Measurements from ENCODE around the gene FAM72A. TPM values are rescaled to one million over a fixed set of nuclear protein-coding genes. Genes with fewer than 3 reads are reported as not detected.
"Not testable (repeated sequence)": the region's sequence is repeated elsewhere in the genome, so short reads cannot be mapped to it uniquely, and the experiment has no call there.

Gene FAM72A
- total RNA-seq, 1 donor from 2014 or later = 4.2 TPM

DNA sequence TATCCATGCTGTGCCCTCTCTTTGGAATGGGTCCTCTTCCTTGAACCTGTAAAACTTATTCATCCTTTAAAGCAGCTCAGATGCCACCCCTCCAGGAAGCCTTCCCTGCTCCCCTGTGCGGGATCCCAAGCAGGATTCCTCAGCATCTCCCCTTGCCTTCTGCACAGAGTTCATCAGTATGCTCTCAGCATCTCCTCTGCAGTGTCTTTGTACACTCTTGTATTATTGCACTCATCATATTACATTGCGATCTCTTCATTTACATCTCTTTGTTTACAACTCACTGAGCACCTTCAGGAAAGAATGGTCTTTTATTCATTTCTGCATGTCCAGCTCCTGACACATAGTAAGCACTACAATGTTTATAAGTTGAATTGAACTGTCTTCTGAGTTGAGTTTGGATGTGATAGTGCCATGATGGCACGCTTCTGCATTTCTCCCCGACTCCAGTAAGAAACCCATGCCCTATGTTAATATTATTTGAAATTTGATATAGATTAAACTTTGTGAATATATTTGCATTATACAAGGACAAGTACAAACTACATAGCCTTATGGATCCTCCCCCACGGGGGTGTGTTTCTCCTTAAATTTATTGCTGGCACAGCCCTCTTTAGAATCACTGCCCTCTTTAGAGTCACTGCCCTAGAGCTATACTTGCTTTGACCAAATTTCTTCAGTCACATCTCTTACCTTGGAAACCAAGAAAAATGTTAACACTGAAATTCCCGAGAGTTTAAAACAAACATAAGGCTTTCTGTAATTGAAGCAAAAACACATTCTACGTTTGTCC, 13.2 kb upstream of the FAM72A start:
- not testable (repeated sequence) for ATAC-seq

DNA sequence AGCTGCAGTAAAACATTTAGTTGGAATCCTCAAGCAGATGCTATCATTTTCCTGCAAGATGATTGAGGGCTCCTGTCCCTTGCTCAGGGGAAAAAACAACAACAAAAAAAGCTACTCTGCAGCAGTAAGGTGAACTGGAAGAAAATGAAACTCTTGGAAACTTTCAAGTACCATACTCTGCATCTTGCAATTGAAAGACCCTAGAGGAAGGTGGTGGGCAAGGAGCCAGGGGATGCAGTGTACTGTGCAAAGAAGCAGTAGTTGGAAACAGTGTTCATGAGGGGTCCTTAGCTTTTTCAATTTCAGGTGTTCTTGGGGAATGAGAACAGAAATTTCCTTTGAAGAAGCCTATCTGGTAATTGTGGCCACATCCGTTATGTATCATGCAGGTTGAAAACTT, 8.2 kb upstream of the FAM72A start:
- ATAC-seq = not testable (repeated sequence)

GRCh38 chr1:206205569-206205968, 2.9 kb upstream of the FAM72A start:
- not testable (repeated sequence) for ATAC-seq

DNA sequence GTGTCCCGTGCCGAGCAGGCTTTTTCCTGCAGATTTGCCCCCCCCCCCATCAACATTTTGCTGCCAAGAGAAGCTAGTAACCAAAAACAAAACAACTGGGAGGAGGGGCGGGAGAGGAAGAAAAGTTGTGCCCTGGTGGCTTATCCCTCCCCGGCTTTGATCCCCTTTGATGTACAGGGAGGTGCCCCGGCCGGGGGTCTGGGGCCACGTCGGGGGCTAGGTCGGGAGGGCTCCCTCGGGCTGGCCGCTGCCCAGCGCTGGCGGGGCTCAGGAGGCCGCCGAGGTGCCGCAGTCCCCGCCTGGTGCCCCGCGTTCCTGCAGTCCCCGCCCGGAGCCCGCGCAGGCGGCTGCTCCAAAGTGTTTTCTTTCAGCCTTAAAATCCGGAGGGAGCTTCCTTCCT, 2.2 kb upstream of the FAM72A start:
- not testable (repeated sequence) for ATAC-seq

- not testable (repeated sequence) for ATAC-seq
These were observed 1.5 kb upstream of the FAM72A start for GRCh38 chr1:206204159-206204511.

- ATAC-seq = peak; percentile 50
These were observed 922 bp upstream of the FAM72A start, which contains the start of gene SRGAP2 for GRCh38 chr1:206203364-206204158. SRGAP2 (plus strand) TSS chr1:206203541; CDS start chr1:206205971, 2,430 bp downstream.

DNA sequence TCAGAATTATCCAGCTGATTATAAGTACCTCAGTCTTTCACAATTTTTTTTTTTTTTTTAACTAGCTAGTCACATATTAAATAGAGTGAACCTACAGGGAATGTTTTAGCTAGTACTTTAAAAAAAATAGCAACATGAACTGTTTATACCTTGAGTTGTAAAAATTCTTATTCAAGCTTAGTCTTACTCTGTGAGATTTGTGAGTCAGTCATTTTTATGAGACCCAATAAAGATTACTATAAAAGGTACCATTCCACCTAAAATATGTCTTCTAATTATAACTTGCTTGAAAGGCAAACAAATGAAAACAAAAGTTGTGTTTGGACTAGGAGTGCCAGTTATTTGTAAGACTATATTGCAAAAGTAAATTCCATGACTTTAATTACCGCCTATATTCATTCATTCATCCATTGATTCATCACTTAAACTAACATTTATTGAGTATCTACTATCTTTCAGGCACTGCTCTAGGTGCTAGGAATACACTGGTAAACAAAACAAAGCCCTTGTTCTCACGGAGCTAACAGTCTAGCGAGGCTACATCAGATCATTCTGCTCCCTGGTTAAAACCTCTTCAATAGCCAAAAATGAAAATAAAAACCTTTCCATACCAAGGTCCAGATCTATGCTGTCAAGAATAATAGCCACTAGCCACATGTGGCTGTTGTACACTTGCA, 5.8 kb downstream of the FAM72A start:
- ATAC-seq = not testable (repeated sequence)

- ATAC-seq = not testable (repeated sequence)
These were observed 7.5 kb downstream of the FAM72A start for GRCh38 chr1:206195182-206195581.

DNA sequence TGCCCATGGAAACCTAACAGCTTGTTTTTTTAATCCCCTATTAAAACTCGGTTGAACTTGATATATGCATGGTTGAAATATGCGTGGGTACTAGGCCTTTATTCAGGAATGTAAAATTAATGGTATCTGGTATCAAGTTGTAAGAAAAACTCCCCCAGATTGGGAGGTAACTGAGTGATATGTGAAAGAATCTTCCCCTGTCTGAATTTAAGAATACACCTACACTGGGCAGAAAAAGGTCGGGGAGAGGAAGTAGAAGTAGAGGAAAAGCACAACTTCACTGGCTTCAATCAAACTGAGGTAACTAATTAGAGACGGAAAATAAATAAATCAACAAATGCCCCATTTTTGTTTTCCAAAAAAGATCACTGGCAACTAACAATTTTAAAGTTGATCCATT, 15.8 kb downstream of the FAM72A start:
- ATAC-seq = not testable (repeated sequence)

DNA sequence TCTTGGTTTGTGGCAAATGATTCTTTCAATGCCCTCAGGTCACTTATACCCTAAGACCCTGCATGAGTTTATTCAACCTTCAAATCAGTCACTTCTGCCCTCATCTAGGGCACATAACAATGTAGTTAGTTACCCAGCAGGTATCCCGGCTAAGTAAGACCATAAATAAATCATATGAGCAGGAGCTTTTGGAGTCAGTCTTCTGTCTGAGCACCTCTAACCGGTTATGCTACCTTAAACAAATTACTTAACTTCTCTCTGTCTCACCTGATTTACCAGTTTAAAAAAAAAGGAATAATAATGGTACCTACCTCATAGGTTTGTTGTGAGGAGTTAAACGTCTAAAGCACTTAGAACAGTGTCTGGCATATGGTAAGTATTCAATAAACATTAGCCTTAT, 16.9 kb downstream of the FAM72A start:
- ATAC-seq = peak; percentile 91

- ATAC-seq = peak; percentile 86
These were observed 18.9 kb downstream of the FAM72A start for GRCh38 chr1:206183788-206184187.

GRCh38 chr1:206182368-206183317, 20.0 kb downstream of the FAM72A start:
- peak; percentile 60 for ATAC-seq

GRCh38 chr1:206179666-206180065, 23.0 kb downstream of the FAM72A start:
- not testable (repeated sequence) for ATAC-seq

DNA sequence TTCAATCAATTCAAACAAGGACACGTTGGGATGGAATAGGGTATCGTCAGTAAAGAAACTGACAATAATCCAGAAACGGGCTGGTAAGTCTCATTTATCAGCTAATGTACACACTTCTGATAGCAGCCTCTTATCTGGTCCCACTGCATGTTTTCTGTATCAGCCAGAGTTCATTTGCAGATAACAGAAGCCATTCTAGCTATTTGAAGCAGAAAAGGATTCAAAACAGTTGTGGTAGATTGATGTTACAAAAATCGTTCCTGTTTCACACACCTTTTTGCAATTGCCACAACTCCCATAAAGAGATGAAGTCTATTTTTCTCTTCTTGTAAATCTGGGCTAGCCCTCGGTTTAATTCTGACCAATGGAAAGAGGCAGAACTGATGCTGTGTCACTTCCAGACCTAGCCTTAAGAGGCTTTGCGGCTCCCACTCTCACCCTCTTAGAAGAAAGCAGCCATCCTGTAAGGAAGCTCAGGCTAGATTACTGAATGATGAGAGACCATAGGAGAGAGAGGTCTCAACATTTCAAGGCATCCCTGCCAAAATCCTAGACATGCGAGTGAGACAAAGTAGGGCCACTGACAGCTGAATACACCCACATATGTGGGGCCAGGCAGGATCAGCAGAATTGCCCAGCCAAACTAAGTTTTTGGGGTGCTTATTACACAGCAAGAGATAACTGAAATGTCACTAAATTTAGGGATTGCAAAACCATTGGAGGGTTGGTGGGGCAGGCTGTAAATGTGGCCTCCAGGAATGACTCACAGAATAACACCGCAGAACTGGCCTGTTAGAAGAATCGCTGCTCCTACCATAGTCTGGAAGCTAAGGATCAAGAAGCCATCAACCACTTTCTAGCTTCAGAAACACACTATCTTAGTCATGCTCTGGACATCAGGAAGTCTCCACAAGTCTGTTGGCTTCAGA, 24.3 kb downstream of the FAM72A start:
- not testable (repeated sequence) for ATAC-seq

- ATAC-seq = peak; percentile 94
These were observed 26.5 kb downstream of the FAM72A start for GRCh38 chr1:206176114-206176502.

- peak; percentile 78 for ATAC-seq
These were observed 27.1 kb downstream of the FAM72A start for GRCh38 chr1:206175459-206176113.

- not testable (repeated sequence) for ATAC-seq
These were observed 28.3 kb downstream of the FAM72A start for GRCh38 chr1:206174182-206174868.

- ATAC-seq = not testable (repeated sequence)
These were observed 29.4 kb downstream of the FAM72A start for GRCh38 chr1:206173110-206173719.

DNA sequence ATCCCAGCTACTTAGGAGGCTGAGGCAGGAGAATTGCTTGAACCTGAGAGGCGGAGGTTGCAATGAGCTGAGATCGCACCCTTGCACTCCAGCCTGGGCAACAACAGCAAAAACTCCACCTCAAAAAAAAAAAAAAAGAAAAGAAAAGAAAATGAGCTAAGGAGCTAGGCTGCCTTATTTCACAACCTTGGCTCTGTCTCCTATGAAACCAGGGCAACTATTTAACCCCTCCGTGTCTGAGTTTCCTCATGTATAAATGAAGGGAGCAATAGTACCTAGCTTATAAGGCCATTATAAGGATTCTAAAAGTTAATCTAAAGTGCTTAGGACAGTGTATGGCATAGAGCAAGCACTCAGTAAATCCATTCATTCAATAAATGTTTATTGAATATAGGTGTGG, 32.8 kb downstream of the FAM72A start:
- ATAC-seq = peak; percentile 71
